ENCODE results near the gene DCAF11. TPM values are rescaled to one million over a fixed set of nuclear protein-coding genes. Genes with fewer than 3 reads are reported as not detected.

Gene DCAF11
- total and polyA plus RNA-seq, 12 donors, result 19.7 to 99.7 (median 70.8) TPM

- Histone ChIP-seq H3K4me3 (peak within 1 kb of the TSS; percentile 66 to 88 (median 74)), H3K27me3 (no peaks in the 10 kb centered on the region), H3K9me3 (no peaks in the 10 kb centered on the region), H3K27ac (peak within 1 kb of the TSS; percentile 73 to 94 (median 90)), H3K36me3 (peaks cover 0 to 60% (median 20%) of the 10 kb centered on the region in 9 donors), H3K4me1 (peaks cover 22 to 81% (median 53%) of the 10 kb centered on the region in 9 donors)
- TF ChIP-seq, protein P1, sequence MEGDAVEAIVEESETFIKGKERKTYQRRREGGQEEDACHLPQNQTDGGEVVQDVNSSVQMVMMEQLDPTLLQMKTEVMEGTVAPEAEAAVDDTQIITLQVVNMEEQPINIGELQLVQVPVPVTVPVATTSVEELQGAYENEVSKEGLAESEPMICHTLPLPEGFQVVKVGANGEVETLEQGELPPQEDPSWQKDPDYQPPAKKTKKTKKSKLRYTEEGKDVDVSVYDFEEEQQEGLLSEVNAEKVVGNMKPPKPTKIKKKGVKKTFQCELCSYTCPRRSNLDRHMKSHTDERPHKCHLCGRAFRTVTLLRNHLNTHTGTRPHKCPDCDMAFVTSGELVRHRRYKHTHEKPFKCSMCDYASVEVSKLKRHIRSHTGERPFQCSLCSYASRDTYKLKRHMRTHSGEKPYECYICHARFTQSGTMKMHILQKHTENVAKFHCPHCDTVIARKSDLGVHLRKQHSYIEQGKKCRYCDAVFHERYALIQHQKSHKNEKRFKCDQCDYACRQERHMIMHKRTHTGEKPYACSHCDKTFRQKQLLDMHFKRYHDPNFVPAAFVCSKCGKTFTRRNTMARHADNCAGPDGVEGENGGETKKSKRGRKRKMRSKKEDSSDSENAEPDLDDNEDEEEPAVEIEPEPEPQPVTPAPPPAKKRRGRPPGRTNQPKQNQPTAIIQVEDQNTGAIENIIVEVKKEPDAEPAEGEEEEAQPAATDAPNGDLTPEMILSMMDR (IDR thresholded peaks at IDR 0.05), result peak; percentile 38 to 78 (median 63)
- intact Hi-C loops (cut with DNase I), result loop anchor here in 2 of 10 donors (2.0 to 10.0 kb wide), 2 partner anchors 26 to 836 kb away; partner anchors contain the start of genes BCL2L2 (in 1 of the 2), DCAF11 (in 1 of the 2), NRL (in 1 of the 2) and PPP1R3E (in 1 of the 2)
- ATAC-seq (peak; percentile 92 to 97 (median 95)), DNase-seq (peak; percentile 100)
- 0% methylated on average over 63 to 65 of the region's 65 CpGs for WGBS, 2 donors
These were observed 26.7 kb downstream of the DCAF11 start, which contains the start of gene EMC9 for GRCh38 chr14:24141097-24141880. TSS of gene EMC9 (minus strand) at chr14:24141591. CDS start at chr14:24141304, 287 bp downstream.

GRCh38 chr14:24143511-24143910 lies 28.9 kb downstream of the DCAF11 start:
- Histone ChIP-seq H3K27ac (peak overlapping the region in 1 of 10 donors; percentile 2), H3K4me1 (peaks cover 20 to 67% (median 43%) of the 10 kb centered on the region in 9 donors)
- intact Hi-C loops (cut with DNase I), result loop anchor here in 1 of 10 donors (10.0 kb wide), 1 partner anchor 839 kb away; the partner anchor contains the start of genes BCL2L2 and PPP1R3E

GRCh38 chr14:24144451-24144850 lies 29.9 kb downstream of the DCAF11 start:
- ATAC-seq (no peak), DNase-seq (no peak)
- WGBS, 2 donors, result 91% methylated on average over 1 of the region's 1 CpG
- no peak overlapping the region for H3K4me3 ChIP-seq
- H3K27me3 ChIP-seq, result no peaks in the 10 kb centered on the region
- peak overlapping the region in 2 of 10 donors; percentile 1 to 92 for H3K27ac ChIP-seq
- intact Hi-C loops (cut with DNase I), result loop anchor here in 1 of 10 donors (10.0 kb wide), 1 partner anchor 840 kb away; the partner anchor contains the start of genes BCL2L2 and PPP1R3E
- TF ChIP-seq, protein P1 (IDR thresholded peaks at IDR 0.05), result no peak
- no peaks in the 10 kb centered on the region for H3K9me3 ChIP-seq
- H3K4me1 ChIP-seq, result peaks cover 20 to 67% (median 44%) of the 10 kb centered on the region in 9 donors
- peaks cover 0 to 46% (median 8%) of the 10 kb centered on the region in 9 donors for H3K36me3 ChIP-seq

More at GRCh38 chr14:24143511-24143910, 28.9 kb downstream of the DCAF11 start:
- no peaks in the 10 kb centered on the region for H3K27me3 ChIP-seq
- no peaks in the 10 kb centered on the region for H3K9me3 ChIP-seq
- WGBS, 2 donors, result 61 to 74% methylated on average over 2 of the region's 2 CpGs
- H3K36me3 ChIP-seq, result peaks cover 0 to 46% (median 12%) of the 10 kb centered on the region in 9 donors
- no peak overlapping the region for H3K4me3 ChIP-seq
- no peak for ATAC-seq
- TF ChIP-seq, protein P1 (IDR thresholded peaks at IDR 0.05), result no peak
- DNase-seq, result no peak

DNA sequence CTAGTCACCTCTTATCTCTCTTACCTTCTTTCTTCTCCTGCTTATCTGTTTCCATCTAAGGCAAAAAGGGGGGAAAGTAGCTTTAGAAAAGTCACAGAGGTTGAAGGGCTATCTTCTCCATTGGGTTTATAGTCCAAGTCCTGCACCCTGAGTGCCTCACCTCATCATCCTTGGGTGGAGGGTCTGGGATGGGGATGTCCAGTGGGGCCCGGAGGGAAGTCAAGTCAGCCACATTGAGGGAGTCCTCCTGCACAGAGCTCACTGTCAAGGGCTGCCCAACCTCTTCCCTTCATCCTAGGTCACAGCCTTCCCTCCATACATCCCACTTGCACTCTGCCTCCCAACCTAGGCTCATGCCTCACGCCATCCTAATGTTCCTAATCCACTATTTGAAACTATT lies 30.6 kb downstream of the DCAF11 start:
- peaks cover 0 to 48% (median 16%) of the 10 kb centered on the region in 9 donors for H3K36me3 ChIP-seq
- H3K27ac ChIP-seq, result peak overlapping the region in 8 of 10 donors; percentile 89 to 95 (median 94)
- peak overlapping the region in 5 of 10 donors; percentile 75 to 96 (median 92) for H3K4me3 ChIP-seq
- TF ChIP-seq, protein P1 (IDR thresholded peaks at IDR 0.05), result no peak
- H3K9me3 ChIP-seq, result no peaks in the 10 kb centered on the region
- DNase-seq (no peak), ATAC-seq (no peak)
- intact Hi-C loops (cut with DNase I), result loop anchor here in 3 of 10 donors (5.0 to 10.0 kb wide), 2 partner anchors 33 to 840 kb away; partner anchors contain the start of genes DCAF11 (in 2 of the 3), NRL (in 2 of the 3), BCL2L2 (in 1 of the 3) and PPP1R3E (in 1 of the 3)
- 91 to 96% methylated on average over 2 of the region's 2 CpGs for whole genome bisulfite sequencing, 2 donors
- no peaks in the 10 kb centered on the region for H3K27me3 ChIP-seq
- peaks cover 18 to 65% (median 37%) of the 10 kb centered on the region in 9 donors for H3K4me1 ChIP-seq

Measured in heart right ventricle (tissue), 16 donors.